Measurements from ENCODE around the gene BFSP1. TPM values are rescaled to one million over a fixed set of nuclear protein-coding genes. Genes with fewer than 3 reads are reported as not detected.

BFSP1 gene
- total and polyA plus RNA-seq, 2 donors (not counting 3 experiments of a cell fraction or from before 2014, with no cell fraction given), result 3.1 to 5.2 TPM

DNA sequence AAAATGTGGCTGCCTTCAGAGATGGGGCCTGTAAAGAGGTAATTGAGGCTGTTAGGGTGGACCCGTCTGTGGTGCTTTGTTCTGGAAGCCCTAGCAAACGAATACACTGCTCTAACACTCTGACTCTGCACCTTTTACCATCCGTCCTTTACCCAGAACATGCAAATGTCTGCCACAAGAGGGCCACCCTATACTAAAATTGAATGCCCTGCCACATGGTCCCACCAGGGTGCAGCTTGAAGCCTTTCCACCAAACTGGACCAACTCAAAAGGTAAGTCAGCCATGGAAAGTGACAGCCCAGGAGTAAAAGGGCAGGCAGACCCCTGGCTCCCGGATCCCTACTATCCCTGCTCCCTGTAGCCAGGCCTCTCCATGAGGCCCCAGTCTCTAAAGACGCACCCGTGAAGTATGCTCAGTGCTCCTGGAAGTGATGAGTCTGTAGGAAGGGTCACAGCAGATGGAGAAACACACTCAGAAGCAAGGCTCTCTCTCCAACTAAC, 5.8 kb upstream of the BFSP1 start:
- H3K27ac ChIP-seq (ENCODE audit: insufficient read depth, low read depth, low read length), result no peak overlapping the region
- TF ChIP-seq, protein P1, sequence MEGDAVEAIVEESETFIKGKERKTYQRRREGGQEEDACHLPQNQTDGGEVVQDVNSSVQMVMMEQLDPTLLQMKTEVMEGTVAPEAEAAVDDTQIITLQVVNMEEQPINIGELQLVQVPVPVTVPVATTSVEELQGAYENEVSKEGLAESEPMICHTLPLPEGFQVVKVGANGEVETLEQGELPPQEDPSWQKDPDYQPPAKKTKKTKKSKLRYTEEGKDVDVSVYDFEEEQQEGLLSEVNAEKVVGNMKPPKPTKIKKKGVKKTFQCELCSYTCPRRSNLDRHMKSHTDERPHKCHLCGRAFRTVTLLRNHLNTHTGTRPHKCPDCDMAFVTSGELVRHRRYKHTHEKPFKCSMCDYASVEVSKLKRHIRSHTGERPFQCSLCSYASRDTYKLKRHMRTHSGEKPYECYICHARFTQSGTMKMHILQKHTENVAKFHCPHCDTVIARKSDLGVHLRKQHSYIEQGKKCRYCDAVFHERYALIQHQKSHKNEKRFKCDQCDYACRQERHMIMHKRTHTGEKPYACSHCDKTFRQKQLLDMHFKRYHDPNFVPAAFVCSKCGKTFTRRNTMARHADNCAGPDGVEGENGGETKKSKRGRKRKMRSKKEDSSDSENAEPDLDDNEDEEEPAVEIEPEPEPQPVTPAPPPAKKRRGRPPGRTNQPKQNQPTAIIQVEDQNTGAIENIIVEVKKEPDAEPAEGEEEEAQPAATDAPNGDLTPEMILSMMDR (IDR thresholded peaks at IDR 0.05; ENCODE audit: extremely low read depth in 1 of 2, insufficient read depth in 1 of 2, low read depth in 1 of 2, low read length in 2 of 2), result peak; percentile 85 to 86
- no peak for TF ChIP-seq FOS (IDR thresholded peaks at IDR 0.05; ENCODE audit: borderline replicate concordance, insufficient read depth, low read length)
- no peak for TF ChIP-seq POLR2AphosphoS5 (IDR thresholded peaks at IDR 0.05; ENCODE audit: insufficient read depth, low read depth, low read length)
- TF ChIP-seq, protein P2, sequence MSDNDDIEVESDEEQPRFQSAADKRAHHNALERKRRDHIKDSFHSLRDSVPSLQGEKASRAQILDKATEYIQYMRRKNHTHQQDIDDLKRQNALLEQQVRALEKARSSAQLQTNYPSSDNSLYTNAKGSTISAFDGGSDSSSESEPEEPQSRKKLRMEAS (IDR thresholded peaks at IDR 0.05; ENCODE audit: insufficient read depth, insufficient read length), result peak; percentile 75
- TF ChIP-seq MYC (IDR thresholded peaks at IDR 0.05; ENCODE audit: low read depth, low read length), result peak; percentile 80
- TF ChIP-seq EZH2 (IDR thresholded peaks at IDR 0.05; ENCODE audit: borderline replicate concordance, low read depth, low read length, severe bottlenecking), result no peak
- TF ChIP-seq JUN (IDR thresholded peaks at IDR 0.05; ENCODE audit: borderline replicate concordance, insufficient read depth, insufficient read length, low read depth), result no peak
- no peak for TF ChIP-seq POLR2A (IDR thresholded peaks at IDR 0.05; ENCODE audit: low read depth, low read length)
- TF ChIP-seq GATA2 (IDR thresholded peaks at IDR 0.05; ENCODE audit: insufficient read depth, insufficient read length, low read depth, low read length), result no peak
- POLR2A ChIA-PET, result no interaction called here
- H3K4me3 ChIP-seq (replicated peaks in 1 of 3; ENCODE audit: insufficient read depth in 1 of 3, low read depth in 1 of 3, low read length in 3 of 3), result no peak overlapping the region
- no peaks in the 10 kb centered on the region for H3K27me3 ChIP-seq (ENCODE audit: control insufficient read depth in 2 of 2, insufficient read depth in 2 of 2, low read length in 2 of 2)
- dilution Hi-C loops (cut with MboI; ENCODE audit: extremely low pct_ligation_motif_present, low sequenced_read_pairs) (no loop called here), intact Hi-C loops (cut with micrococcal nuclease) (loop anchor here (1.0 to 10.0 kb wide), 8 partner anchors 20 to 458 kb away; no protein-coding TSS in a partner anchor)
- H2AFZ ChIP-seq (ENCODE audit: low read depth, low read length), result peak overlapping the region; percentile 77
- no peaks in the 10 kb centered on the region for H4K20me1 ChIP-seq (replicated peaks; ENCODE audit: control insufficient read depth, extremely low read depth, insufficient read depth, low read length)
- no peaks in the 10 kb centered on the region for H3K9me1 ChIP-seq (replicated peaks; ENCODE audit: control insufficient read depth, extremely low read depth, insufficient read depth, low read length)
- no peaks in the 10 kb centered on the region for H3K79me2 ChIP-seq (ENCODE audit: control insufficient read depth, insufficient read depth, low read length)
- no peak overlapping the region for H3K4me2 ChIP-seq (ENCODE audit: insufficient read depth, low read length)
- H3K36me3 ChIP-seq (ENCODE audit: control insufficient read depth in 2 of 2, extremely low read depth in 1 of 2, insufficient read depth in 2 of 2, low read length in 2 of 2), result no peaks in the 10 kb centered on the region
- peaks cover 3% of the 10 kb centered on the region for H3K4me1 ChIP-seq (ENCODE audit: control insufficient read depth, extremely low read depth, insufficient read depth, low read length)
- no TSS peak for BruUV-seq (replicated peaks)
- FAIRE-seq (peak; percentile 88), DNase-seq (ENCODE audit: low read depth, low spot score) (peak; percentile 86)
- H3K9ac ChIP-seq (replicated peaks; ENCODE audit: extremely low read depth, insufficient read depth, low read length), result no peak overlapping the region
- no peaks in the 10 kb centered on the region for H3K9me3 ChIP-seq (replicated peaks; ENCODE audit: control insufficient read depth, insufficient read depth, low read length)
- CTCF ChIA-PET, result interaction anchor here (0.6 to 2.4 kb wide), 41 partner anchors 8 to 402 kb away, joined by 3 to 89 read pairs (median 5); partner anchors contain the start of genes DSTN and RRBP1

Data from endothelial cell of umbilical vein (primary cell).